Measurements from ENCODE around the gene TRAPPC3. TPM values are rescaled to one million over a fixed set of nuclear protein-coding genes. Genes with fewer than 3 reads are reported as not detected.

The TRAPPC3 gene
- total RNA-seq, 1 experiment from 2014 or later, result 147 TPM

Other genes starting within 250 kb of the TRAPPC3 start
- 8.1 and 19.3 TPM in 2 replicates for gene AGO3, start 218.4 kb downstream of the TRAPPC3 start, total RNA-seq (2014; rRNA removed; shearing (Covaris generic))
- gene TEKT2, start 65.4 kb downstream of the TRAPPC3 start, total RNA-seq (2014; rRNA removed; shearing (Covaris generic)), result 0.25 TPM in 1 of 2 replicates, not detected in the other
- 53.0 and 60.6 TPM in 2 replicates for gene ADPRS, start 60.6 kb downstream of the TRAPPC3 start, total RNA-seq (2014; rRNA removed; shearing (Covaris generic))
- gene COL8A2, start 24.3 kb downstream of the TRAPPC3 start, total RNA-seq (2014; rRNA removed; shearing (Covaris generic)), result 1.7 and 2.2 TPM in 2 replicates
- 176 and 265 TPM in 2 replicates for gene MAP7D1, start 6.7 kb upstream of the TRAPPC3 start, total RNA-seq (2014; rRNA removed; shearing (Covaris generic))
- 67.3 and 67.4 TPM in 2 replicates for gene THRAP3, start 75.0 kb upstream of the TRAPPC3 start, total RNA-seq (2014; rRNA removed; shearing (Covaris generic))
- gene SH3D21, start 156.9 kb upstream of the TRAPPC3 start, total RNA-seq (2014; rRNA removed; shearing (Covaris generic)), result 0.25 TPM in 1 of 2 replicates, not detected in the other
- 35.8 and 44.5 TPM in 2 replicates for gene EVA1B, start 174.2 kb upstream of the TRAPPC3 start, total RNA-seq (2014; rRNA removed; shearing (Covaris generic))
- gene STK40, start 236.4 kb upstream of the TRAPPC3 start, total RNA-seq (2014; rRNA removed; shearing (Covaris generic)), result 13.2 and 21.4 TPM in 2 replicates
- 6.8 and 7.6 TPM in 2 replicates for gene LSM10, start 248.4 kb upstream of the TRAPPC3 start, total RNA-seq (2014; rRNA removed; shearing (Covaris generic))

Data from M059J (cell line).